Activated CD4-positive, alpha-beta T cell treated with anti-CD3 and anti-CD28 coated beads, Interleukin-2, Interleukin-4, amounts not matched to agents 100 ng/mL and 50 ng/mL, durations not matched to agents 16 hours and 8 hours (primary cell): ENCODE measurements around the gene CFAP58.

ENCODE experiments used
- DNase-seq: peaks from one replicate; pipeline ENCODE4 v3.0.0-alpha.2; 2020; ENCODE audit warnings: low spot score

CFAP58 gene

GRCh38 chr10:104353325-104354048 is at the start of gene CFAP58:
TSS of gene CFAP58 (plus strand) at chr10:104353833. CDS start at chr10:104353898, 65 bp downstream.
- peak; percentile 94 for DNase-seq

DNA sequence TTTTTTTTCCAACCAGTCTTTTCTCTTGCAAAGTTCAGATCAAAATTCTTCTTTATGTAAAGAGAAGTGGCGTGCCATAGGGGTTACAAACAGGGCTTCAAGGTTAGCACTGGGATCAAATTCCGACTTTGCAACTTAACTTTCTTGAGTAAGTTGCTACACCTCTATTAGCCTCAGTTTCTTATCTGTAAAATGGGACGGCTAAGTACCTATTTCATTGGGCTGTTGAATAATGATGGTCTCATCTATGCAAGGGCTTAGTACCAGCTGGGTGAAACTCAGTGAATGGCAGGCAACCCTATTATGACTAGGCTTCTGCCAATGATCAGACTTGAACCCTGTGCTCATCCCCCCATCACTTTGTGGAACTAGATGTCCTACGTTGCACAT is 49.3 kb upstream of the CFAP58 start:
- no peak for DNase-seq

GRCh38 chr10:104304927-104305326 is 48.7 kb upstream of the CFAP58 start:
- DNase-seq = no peak

- no peak for DNase-seq
These were observed 46.7 kb upstream of the CFAP58 start for GRCh38 chr10:104306897-104307296.

GRCh38 chr10:104307576-104308438 is 45.8 kb upstream of the CFAP58 start:
- DNase-seq = no peak

- peak; percentile 47 for DNase-seq
These were observed 45.2 kb upstream of the CFAP58 start for GRCh38 chr10:104308439-104308903.

- no peak for DNase-seq
These were observed 43.4 kb upstream of the CFAP58 start for GRCh38 chr10:104309980-104310978.

DNA sequence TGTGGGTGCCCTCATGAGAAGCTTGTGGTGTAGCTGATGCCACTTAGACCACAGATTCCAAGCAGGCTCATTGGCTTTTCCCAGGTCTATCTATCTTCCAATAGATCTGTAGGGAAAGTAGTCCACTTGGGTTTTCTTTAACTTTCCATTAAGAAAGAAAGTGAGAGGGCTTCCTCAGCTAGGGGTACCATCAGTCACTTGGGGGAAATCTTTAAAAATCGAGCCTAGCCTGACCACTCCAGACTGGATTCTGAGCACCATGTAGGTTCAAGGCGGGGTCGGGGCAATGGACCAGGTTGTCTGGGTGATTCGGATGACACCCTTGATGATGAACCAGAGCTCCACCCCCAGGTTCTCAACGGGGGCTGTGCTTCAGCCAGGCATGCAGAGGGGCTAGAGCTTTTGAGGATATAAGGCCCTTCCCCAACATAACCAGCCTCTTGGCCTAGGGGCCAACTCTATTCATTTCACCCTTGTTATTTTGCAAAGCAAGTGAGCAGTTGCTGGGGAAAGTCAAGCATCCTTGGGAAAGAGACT is 42.4 kb upstream of the CFAP58 start:
- DNase-seq = no peak

- DNase-seq = no peak
These were observed 38.8 kb upstream of the CFAP58 start for GRCh38 chr10:104314591-104315485.

DNA sequence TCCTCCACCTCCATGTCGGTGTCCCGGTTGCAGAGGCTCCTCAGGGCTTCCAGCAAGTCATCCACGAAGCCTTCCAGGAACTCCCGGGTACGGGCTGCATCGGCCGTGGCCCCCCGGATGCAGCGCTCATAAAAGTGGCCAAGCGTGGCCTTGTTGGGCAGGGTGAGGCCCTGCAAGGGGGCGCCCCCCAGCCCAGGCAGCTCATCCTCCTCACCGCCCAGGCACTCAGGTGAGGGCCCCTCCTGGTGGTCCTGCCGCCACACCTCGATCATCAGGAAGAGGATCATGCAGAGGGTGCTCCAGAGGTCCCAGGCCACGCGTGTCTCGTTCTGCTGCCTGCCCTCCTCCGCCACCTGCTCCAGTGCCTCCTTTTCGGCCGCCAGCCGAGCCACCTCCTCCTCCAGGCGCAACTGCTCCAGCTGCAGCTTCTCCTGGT is 38.1 kb upstream of the CFAP58 start:
- DNase-seq = no peak

GRCh38 chr10:104316321-104317099 is 37.1 kb upstream of the CFAP58 start:
- no peak for DNase-seq

DNA sequence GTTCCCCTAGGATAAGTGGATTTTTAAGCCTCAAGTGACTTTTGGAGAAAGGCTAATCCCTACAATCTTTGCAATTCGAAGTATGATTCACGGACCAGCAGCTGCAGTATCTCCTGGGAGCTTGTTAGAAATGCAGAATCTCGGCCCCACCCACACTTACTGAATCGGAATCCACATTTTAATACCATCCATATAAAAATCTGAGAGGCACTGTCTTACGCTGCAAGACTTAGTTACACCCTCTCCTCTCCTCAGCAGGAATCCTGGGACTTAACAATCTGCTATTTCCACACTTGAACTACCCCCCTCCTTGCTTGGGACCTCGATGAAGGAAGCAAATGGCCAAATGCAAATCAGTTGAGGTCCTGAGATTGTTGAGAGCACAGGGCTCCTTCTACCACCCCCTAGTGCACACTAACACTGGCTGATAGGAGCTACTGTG is 36.3 kb upstream of the CFAP58 start:
- DNase-seq = no peak

DNA sequence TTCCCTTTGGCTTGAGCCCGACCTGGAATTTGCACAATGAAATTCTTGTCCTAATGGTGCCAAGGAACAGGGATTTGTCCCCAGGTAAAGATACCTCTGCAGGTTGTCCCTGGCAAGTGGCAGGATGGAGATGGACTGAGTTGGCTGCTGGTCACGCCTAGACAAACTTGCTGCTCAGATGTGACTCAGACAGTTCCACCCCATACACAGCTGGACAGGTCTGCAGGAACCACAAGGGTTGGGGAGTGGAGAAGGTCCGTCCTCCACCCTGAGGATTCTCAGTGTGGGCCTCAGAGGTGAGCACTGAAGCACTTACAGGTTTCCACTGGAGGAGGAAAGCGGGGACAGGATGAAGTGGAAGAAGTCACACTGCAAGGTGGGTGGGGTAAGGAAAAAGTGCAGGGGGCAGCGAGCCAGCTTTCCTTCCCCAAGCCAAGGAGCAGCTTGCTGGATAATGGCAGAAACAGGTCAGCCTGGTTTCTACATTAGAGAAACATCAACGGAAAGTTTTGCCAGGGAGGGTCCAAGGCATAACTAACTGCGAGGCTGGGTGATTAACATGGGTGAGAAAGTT is 35.8 kb upstream of the CFAP58 start:
- no peak for DNase-seq

- DNase-seq = no peak
These were observed 35.3 kb upstream of the CFAP58 start for GRCh38 chr10:104318326-104318725.

DNA sequence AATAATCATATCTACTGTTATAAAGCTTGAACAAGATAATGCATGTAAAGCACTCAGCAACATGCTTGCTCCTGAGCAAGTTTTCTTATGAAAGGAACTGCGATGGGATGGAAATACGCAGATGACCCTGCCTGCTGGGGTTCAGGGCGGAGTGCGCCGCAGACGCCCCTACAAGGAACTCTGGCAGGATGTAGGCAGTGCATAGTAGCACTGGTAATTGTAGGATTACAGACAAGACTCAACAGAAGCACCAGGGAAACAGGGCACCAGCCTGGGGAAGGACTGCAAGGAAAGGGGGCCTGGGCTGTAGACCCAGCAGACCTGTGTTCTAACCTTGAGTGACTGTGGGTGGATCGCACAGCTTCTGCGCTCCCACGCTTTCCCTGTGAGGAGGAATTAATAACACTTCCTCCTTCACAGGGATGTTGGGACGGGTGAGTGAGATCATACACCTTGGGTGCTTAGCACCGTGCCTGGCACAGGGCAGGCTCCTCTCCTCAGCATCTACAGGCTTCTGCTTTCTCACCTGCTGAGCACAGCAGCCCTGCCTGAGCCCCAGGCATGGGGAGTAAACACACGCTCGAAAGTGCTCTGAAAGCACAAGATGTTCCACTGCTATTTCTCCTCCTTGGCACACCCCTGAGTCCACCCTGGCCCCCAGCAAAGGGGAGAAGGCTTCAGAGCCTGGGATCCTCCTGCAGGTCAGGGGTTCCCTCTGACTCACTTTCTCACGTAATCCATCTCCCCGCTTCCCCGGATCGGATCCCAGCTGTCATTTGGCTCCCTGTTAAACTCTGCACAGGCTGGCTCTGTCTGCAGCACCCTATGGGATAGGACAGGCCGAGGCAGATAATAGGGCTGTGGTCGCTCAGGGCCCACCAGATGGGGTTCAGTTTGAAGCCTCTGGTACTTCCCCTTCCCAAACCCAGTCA is 34.6 kb upstream of the CFAP58 start:
- DNase-seq = no peak

GRCh38 chr10:104321226-104321625 is 32.4 kb upstream of the CFAP58 start:
- no peak for DNase-seq

GRCh38 chr10:104321725-104322415 is 31.8 kb upstream of the CFAP58 start:
- DNase-seq = no peak

DNA sequence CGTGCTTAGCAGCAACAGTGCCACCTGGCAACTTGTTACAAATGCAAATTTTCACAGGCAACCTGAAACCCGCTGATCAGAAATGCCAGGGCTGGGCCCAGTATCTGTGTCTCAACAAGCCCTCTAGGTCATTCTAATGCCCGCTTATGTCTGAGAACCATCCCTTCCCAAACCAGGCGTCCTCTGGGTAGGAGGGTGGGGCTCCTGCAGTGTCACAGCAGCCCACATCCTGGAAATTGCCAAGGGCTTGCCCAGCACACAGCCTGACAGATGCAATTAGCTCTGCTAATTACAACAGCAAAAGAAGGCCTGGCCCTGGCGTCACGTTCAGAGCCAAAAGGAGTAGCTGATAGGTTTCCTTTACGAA is 31.2 kb upstream of the CFAP58 start:
- peak; percentile 39 for DNase-seq
